HG03439 (cell line): Measurements from ENCODE around the gene KIZ.

Experiments
- ATAC-seq: cut with Tn5 transposase; IDR thresholded peaks from one replicate; pipeline ENCODE4 v1.9.1; 2021; ENCODE audit warnings: mild to moderate bottlenecking, moderate library complexity; ENCODE audit not compliant: unreplicated experiment

Gene KIZ

DNA sequence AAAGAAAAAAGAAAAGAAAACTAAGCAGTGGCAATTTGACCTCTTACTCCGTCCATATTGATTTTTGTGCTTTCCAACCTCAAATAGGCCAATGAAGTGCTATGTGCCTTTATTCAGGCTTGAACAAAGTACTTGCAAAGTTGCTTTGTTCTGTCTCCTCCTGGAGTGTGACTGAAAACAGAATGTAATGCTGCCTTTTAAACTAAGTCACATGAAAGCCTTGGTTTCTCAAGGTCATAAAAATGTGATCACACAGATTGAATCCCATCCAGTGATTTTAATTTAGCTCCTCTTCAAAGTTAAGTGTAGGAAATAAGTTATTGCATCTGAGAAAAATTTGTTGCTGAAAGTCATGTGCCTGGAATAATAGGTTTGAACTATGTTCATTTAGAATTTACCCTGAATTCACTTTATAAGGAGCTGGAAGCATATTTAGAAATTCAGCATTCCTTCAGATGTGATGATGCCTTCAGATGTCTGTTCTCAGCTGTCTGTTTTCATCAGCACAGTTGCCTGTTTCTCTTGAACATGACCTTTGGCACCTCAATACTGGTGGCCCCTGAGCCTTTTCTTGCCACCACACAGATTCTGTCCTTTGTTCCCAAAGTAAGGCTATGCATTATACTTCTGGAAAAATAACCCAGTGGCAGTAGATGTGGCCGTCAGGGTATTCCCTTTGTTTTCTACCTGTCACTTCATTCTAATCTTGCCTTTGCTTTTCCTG lies 48.8 kb downstream of the KIZ start:
- ATAC-seq: no peak

DNA sequence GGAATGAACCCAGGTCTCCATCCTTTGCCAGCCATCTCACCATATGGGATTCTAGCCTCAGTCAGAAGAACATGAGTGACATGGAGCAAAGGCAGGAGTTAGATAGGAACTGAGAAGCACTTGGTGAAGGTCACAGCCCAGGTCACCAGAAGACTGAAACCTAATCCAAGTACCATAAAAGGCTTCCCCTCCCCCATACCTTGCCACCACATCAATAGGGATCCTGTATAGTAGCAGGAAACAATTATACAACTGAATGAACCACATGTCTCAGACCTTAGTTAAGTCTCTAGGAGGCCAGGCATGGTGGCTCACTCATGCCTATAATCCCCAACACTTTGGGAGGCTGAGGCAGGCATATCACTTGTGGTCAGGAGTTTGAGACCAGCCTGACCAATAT lies 49.6 kb downstream of the KIZ start:
- ATAC-seq: no peak

DNA sequence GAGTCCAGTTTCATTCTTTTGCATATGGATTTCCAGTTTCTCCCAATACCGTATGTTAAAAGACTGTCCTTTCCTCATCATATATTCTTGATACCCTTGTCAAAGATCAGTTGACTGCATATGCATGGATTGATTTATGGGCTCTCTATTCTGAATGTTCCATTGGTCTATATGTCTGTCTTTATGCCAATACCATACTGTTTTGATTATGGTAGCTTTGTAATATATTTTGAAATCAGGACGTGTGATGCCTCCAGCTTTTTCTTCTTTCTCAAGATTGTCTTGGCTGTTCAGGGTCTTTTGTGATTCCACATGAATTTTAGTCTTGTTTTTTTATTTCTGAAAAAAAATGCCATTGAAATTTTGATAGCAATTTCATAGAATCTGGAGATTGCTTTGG lies 51.9 kb downstream of the KIZ start:
- no peak for ATAC-seq

DNA sequence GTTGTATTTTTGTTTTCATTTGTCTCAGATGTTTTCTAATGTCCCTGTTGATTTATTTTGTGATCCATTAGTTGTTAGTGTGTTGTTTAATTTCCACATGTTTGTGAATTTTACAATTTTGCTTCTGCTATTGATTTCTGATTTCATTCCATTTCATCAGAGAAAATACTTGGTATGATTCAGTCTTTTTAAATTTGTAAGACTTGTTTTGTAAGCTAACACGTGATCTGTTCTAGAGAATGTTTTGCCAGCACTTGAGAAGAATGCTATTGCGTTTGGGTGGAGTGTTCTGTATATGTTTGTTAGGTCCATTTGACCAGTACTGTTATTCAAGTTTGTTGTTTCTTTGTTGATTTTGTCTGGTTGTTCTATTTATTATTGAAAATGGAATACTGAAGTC lies 53.9 kb downstream of the KIZ start:
- ATAC-seq: no peak

- no peak for ATAC-seq
These were observed 54.4 kb downstream of the KIZ start for GRCh38 chr20:21180248-21180647.

DNA sequence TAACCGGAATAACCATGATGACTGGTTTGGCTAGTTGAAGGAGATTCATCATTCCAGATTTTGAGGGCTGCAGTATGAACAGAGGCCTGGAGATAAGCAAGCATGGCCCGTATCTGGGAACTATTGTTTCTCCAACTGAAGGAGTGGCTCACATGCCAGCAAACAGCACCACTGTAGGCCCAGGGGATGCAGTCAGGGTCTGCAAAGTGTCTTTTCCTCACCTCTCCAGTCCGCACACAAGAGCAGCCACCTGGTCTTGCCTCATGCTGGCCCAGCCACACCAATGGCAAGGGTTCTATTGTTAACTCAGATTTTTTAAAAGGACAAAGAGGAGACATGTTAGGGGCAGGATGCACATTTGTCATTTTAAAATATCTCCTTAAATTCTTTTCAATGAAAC lies 55.1 kb downstream of the KIZ start:
- no peak for ATAC-seq

DNA sequence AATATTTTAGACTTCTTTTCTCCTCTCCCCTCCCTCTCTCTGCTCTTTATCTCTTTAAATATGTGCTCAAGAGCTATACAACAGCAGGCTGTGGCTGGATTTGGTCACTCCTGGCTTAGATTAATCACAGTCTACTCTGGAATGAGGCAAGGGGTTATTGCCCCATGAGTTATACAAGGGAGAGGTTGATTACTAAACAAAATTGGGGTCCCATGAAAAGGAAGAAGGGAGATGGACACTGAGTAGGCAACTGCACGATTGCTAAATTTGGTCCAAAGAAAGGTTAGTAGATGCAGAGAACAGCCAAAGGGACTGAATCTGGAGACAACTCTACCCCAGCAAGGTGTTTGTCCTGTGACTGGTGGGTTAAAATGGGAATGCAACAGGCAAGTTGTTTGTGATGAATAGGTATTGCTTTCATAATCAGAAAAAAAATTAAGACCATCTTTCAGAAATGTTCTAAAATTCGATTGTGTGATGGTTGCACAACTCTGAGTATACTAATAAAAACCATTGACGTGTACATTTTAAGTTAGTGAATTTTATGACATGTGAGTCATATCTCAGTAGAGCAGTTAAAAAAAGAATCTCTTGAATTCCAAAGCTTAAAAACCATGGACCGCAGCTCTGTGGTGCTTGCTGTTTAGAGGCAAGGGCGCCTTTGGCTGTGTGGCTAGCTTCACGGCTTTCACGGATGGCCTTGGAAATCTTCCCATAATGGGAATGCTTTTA lies 57.1 kb downstream of the KIZ start:
- no peak for ATAC-seq

DNA sequence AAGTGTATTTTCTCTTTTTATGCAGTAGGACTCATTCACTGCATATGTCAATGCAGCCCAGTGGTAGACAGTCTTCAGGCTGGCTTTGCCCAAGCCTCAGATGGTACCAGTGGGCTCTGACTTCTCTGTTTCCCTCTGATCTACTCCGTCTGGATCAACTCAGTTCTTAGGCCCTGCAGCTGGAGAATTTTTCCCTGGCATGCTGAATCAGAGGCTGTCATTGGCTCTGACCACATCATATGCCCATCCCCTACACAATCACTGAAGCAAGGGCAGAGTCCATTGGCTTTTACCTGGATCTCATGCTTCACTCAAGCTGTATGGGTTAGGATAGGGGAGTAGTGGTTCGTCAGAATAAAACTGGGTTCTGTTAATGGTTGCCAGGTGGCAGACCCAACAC lies 57.8 kb downstream of the KIZ start:
- ATAC-seq: no peak

DNA sequence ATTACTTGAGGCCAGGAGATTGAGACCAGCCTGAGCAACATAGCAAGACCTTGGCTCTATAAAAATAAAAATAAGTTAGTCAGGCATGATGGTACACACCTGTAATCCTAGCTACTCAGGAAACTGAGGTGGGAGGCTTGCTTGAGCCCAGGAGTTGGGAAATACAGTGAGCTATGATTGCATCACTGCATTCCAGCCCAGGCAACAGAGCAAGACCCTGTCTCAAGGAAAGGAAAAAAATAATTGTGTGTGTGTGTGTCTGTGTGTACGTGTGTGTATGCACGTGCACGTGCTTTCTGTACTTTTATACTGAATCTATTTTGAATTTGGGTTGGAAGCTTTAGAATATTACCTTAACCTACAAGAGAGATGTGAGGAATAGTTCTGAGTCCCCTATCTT lies 58.9 kb downstream of the KIZ start:
- ATAC-seq: no peak

DNA sequence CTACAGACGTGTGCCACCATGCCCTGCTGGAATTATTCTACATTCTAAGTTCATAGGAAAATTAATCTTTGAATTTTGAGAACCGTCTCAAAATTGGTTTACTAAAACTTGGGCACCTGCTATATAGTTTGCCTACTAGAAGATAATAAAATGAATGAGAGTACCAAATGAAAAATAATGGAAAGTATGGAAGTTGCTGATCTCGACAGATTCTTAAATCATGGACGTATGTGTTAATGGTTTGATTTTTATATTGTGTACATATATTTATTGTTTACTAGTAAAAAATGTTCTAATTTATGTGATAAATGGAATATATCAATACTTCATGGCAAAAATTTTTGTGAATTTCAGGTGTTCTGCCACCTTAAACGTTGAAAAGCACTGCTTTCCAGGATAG lies 60.0 kb downstream of the KIZ start:
- no peak for ATAC-seq

DNA sequence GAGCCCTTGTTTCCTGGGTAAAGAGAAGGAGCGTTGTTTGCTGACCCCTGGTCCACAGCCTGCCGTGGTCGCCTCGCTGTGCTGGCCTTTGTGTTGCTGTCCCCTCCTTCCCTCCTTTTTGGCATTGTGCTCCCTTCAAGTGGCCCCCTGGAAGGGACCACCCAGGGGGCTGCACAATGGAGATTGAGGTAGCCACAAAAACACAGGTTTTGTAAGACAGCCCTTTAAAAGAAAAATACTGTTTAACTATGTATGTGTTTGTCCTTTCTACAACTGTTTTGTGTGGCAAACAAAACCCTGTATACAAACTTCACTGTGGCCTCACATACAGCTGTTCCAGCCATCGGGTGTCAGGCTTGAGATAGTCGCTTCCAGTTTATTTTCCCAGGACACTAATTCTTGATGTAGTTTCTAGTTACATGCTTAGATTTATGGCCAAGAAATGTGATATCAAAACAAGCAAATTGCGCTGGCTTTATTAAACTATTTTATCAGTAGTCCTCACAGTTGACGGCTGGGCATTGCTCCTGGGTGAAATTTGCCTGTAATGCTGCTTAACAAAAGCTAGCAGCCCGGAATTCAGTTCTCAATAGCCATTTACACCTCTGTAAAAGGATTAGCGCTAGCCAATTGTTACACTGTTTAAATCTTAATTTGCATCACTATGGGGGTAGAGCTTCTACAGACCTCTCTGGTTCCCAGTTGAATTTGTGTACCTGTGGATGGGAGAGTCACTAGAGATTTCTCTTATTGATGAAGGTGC lies 64.1 kb downstream of the KIZ start:
- no peak for ATAC-seq

- ATAC-seq: no peak
These were observed 65.0 kb downstream of the KIZ start for GRCh38 chr20:21190869-21191268.

GRCh38 chr20:21191839-21192238 lies 66.0 kb downstream of the KIZ start:
- ATAC-seq: no peak

DNA sequence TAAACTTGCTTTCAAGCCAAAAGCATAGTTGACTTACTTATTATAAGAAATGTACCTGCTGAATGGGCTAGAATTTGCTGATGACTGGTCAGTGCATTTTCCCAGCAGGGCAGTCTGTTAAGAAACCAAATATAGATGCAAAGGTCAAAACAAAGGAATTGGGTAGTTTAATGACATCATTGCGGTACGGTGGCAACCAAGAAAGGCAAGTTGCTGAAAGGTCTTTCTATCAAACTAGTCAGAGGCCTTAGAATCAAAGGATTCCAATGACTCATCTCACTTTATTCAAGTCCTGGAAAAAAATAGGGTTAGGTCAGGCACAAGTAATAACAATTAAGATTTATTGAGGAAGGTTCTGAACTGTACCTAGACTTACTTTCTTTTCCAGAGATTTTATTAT lies 76.4 kb downstream of the KIZ start:
- no peak for ATAC-seq

GRCh38 chr20:21203088-21203656 lies 77.3 kb downstream of the KIZ start:
- ATAC-seq: no peak

DNA sequence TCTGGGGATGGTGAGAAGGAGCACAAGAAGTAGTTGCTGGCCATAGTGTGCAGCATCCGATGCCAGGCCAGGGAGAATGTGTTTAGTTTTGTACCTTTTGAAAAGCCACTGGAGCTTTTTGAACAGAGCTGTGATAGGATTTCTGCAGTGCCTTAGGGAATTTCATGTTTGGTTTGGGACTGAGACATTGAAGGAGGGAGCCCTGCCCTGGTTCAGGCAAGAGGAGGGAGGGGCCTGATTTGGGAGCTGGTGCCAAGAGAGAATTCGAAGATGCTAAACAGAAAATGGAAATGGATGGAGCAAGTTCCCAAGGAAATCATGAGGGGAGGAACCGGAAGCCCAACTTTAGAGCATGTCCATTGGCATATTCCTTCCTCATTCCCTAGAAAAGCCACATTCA lies 80.7 kb downstream of the KIZ start:
- no peak for ATAC-seq

DNA sequence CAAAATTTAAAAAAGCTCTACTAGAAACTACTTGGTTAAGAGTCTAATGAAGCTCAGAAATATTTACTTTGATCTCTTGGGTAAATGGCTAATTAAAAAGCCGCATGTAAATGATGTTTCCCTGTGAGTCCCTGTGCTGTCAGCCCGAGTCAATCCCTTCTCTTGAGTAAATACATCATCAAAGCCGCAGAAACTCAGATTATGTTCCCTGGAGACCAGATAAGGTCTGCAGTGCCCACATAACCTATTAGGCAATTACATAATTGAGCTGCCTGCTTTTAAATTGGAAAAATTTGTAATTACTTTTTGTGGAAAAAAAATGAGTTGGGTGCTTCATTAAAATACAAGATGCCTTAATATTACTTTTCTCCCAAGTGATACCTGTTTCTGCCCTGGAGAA lies 83.1 kb downstream of the KIZ start:
- no peak for ATAC-seq

DNA sequence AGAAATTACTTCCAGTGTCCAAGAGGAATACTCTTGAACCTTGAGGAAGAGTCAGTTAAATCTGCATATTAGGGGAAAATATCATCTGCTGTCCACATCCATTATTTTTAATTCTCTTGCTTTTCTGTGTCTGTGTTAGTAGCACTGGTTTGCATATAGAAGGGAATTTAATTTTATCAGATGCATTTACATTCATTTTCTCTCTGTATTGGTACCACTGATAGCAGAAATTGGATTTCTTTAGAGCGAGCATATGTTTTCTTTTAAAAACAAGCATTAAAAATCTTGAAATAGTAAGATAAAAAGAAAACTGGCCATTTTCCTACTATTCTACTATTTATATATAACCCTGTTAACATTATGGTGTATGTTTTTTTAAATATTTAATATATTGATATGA lies 83.8 kb downstream of the KIZ start:
- ATAC-seq: no peak

GRCh38 chr20:21213691-21214090 lies 87.8 kb downstream of the KIZ start:
- no peak for ATAC-seq

DNA sequence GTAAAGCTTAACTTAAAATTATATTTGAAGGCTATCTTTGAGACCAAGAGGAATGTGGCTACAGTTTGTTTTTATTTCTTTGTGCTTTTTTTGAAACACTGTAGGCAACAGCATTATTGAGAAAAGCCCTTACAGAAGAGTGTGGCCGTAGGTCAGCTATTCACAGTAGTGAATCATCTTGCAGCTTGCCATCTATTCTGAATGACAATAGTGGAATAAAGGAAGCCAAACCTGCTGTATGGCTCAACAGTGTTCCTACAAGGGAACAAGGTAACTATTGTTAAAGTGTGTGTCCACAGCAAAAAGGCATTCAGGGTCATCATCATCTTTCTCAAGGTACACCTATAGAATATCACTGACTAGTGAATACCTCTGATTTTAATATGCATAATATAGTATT lies 88.5 kb downstream of the KIZ start:
- ATAC-seq: no peak

- no peak for ATAC-seq
These were observed 93.8 kb downstream of the KIZ start for GRCh38 chr20:21219686-21220085.

DNA sequence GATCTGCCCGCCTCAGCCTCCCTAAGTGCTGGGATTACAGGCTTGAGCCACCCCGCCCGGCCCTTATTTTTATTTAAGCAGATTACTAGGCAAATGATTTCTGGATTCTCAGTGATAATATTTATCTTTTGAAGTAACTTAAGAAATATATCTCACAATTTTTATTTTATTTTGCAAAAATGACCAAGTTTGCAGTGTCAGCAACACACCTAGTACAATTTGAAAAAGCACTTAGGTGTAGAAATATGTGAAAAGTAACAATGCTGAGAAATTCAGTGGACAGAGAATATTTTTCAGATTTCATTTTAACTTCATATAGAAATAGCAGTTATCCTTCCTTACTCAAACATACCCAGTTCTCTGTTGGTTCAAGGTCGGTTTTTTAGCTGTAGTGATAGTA lies 98.3 kb downstream of the KIZ start:
- ATAC-seq: no peak
